Activated CD4-positive, alpha-beta T cell treated with anti-CD3 and anti-CD28 coated beads for 48 hours (primary cell): ENCODE data around the gene TFPI.
"Not testable (repeated sequence)": the region's sequence is repeated elsewhere in the genome, so short reads cannot be mapped to it uniquely, and the experiment has no call there.

ENCODE experiments used
- DNase-seq: peaks from one replicate; pipeline ENCODE4 v3.0.0-alpha.2; 2020

TFPI gene

DNA sequence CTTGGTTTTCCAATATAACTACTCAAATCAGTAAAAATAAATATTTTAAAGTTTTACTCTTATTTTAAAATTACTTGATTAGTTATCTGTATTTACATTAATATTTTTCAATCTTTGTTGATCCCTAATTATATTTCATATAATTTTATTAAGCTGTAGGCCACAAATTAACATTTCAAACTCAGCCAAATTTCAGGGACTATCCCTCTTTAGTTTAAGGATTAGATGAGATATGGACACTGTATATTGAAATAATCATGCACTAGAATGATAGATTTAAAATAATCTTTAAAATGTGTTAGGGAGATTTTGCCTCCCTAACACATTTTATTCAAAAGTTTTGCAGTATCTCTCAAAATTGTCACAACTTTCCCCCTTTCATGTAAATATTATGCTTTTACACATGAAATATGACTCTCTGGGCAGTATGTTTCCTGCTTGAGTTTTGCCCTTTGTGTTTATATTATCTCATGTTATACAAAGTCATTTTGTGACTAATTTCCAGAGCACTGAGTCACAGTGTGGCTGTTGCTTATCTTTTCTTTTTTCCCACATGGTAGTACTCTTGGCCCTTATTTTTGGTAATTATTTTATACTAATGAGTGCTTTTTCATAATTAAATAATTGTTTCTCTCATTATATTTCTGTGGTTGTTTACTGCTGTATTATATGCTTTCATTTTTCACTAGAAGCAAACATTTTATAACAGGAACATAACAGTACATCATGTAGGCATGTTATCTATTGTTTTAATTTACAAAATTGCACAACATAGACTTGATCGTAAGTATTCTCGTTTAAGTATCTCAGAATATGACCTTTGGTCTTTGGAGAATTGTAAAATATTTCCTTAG is 1.2 kb downstream of the TFPI start:
- no peak for DNase-seq

DNA sequence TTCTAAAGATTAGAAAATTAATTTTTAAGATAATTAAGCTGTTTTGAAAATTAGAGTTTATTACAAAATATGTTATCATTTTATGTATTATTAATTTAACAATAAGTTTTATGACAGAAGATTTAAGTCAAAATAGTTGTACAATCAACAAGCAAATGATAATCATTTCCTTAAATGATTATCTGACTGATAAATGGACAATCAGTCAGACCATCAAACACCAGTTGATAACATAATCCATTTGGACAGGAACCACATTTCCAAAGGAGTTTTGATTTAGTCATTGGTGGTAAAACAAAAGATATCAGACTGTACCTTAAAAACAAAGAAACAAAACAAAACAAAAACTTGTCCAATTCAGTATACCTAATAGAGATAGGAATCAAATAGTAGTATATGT is 1.9 kb downstream of the TFPI start:
- DNase-seq = no peak

DNA sequence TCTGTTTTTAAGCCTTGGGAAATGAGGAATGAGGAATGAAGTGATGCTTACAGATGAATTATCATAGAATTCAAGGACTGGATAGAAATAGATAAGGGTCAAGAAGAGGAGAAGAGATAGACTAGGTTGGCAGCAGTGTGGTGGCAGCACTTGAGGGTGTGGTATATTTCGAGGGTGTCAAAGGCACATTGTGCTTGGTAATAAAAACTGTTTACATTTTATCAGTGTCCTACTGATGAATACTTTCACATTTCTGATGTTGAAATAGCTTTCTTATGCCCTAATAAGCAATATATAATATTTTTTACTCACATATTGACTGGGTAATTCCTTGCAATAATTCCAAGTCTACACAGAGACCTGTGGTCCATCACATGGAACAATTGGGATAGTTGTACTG is 3.4 kb downstream of the TFPI start:
- no peak for DNase-seq

DNA sequence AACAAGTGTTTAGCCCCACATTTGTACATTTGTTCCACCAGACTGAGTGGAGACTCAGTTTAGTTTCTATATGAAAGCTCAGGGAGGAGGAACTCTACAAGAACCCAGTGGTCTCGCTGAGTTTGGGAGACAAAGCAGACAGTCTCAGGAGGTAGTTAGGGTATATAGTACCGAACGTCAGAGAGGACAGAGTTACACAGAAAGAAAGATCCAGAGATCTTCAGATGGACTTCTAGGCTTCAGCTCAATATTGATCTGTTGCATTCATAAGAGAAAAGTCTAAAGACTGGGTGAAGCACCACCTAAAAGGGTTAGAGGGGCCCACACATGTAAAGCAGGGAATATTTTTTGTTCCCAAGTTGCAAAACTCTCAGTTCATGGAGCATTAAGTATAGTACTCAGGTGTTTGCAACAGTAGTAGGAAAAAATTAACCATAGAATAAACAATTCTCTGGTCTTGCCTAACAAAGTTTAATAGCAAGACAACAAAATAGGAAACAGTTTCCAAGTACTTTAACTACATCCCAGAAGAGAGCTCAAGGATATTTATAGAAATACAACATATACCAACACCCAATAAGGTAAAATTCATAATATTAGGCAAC is 4.2 kb downstream of the TFPI start:
- no peak for DNase-seq

DNA sequence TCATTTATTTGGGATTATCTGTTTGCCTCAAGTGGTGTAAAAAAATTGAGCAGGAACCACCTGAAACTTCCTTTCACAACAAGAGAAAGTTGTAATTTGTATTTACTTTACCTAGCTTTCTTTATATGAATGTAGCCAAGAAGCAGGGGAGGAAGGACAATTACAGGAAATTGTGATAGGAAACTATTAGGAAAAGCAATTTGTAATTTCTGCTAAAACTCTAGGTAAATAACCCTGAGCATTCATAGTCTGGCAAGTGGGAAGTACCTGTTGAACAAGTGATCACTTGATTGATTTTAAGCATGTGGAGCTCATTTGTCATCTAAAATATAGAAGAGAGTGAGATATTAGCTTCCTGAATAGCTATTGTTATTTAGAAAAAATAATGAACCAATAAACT is 5.0 kb downstream of the TFPI start:
- DNase-seq = no peak

DNA sequence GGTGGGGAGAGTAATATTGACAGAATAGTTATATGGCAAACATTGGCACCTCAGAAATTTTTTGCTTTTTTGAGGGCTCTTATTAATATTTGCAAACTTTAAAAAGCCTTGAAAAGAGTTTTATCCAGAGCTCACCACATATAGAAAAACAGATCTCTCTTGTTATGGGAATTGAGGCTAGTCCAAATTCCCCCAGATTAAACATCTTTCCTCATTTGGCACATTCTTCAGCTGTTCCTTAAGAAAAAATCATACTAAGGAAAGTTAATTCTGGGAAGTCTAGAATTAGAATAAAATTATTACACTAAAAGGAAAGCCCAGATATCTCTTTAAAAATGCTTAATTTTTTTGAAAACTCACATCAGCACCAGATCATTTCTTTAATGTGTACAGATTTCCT is 5.6 kb downstream of the TFPI start:
- DNase-seq = no peak

DNA sequence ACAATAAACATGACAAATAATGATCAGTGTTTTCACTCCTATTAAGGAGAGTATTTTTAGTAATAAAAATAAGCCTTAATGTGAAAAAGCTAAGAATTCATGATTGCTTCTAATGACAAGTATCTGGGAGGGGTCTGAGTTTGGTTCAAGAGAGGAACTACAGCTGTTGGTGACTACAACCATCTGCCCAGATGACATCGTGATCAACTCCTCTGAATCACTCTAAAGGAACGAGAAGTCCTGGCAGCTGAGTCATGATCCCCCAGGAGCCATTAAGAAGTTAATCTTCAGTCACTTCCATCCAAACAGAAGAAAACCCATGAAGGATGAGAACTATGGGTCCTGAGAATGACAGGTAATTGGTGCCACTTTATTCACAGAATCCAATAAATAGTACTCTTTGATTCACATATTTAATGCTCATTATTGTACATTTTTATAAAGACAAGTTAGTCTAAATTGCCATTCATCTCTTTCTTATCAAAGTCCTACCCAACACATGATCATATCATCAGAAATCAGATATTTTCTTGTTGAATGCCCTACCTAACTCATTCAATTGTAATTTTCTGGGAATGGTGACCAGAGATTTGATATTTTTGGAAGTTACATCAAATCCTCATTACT is 6.8 kb downstream of the TFPI start:
- no peak for DNase-seq

DNA sequence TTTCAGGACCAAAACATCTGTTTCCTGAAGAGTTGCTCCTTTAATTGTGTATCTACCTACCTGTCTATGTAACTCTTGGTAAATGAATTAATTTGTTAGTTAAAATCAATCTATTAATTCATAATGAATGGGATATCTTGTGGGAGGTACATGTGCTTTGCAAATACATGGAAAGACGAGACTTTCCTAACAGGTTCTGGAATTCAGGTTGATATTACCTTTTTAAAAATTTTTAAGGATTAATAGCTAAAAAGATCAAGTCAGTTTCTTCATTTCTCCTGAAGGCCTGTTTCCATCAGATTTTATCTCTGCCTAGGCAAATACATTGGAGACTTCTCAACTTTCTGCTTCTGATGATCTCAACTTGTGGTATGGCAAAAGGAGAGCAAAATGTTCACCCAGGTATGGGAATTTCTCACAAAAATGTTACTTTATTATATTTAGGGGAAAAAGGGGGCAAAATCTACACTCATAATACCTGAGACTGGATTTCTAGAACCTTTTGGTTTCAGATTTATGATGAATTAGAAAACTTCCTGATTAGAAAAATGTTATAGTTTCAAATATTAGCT is 7.4 kb downstream of the TFPI start:
- no peak for DNase-seq

DNA sequence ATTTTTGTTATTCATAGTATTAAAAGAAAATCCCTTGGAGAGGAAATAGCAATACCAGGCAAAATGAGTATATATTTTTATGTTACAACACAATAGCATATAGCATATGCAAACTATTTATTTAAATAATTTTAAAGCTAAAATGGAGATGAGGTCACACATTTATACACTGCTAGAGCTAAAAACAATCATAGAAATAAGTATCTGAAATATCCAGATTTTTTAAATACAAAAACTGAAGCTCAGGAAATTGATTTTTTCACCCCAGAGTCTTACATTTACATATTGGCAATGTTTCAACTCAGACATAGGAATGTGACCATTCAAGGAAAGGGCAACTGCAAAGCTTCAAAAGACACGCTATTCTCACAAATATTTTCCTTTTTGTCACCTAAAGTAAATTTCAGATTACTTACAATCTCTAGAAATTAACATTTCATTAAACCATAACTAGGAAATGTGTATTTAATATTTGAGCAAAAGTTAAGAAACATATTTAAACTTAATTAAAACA is 8.9 kb downstream of the TFPI start:
- DNase-seq = no peak

DNA sequence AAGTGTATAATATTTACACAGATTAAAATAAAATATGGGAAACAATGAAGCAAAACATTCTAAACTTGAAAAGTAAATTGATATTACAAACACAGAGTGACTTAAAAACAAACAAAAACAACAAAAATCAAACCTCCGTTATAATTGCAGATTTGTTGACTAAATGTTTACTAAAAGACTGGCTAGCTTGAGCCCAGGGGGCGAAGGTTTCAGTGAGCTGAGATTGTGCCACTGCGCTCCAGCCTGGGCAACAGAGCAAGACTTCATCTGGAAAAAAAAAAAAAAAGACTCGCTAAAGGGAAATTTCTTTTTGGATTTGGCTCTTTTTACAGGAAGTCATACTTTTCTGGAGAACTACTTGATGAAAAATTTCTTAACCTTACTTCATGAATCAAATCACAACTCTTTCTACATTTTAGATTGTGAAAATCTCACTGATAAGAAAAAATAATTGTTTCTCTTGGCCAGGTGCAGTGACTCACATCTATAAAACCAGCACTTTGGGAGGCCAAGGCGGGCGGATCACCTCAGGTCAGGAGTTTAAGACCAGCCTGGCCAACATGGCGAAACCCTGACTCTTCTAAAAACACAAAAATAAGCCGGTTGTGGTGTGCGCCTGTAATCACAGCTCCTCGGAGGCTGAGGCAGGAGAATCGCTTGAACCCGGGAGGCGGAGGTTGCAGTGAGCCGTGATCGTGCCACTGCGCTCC is 9.7 kb downstream of the TFPI start:
- DNase-seq = no peak

DNA sequence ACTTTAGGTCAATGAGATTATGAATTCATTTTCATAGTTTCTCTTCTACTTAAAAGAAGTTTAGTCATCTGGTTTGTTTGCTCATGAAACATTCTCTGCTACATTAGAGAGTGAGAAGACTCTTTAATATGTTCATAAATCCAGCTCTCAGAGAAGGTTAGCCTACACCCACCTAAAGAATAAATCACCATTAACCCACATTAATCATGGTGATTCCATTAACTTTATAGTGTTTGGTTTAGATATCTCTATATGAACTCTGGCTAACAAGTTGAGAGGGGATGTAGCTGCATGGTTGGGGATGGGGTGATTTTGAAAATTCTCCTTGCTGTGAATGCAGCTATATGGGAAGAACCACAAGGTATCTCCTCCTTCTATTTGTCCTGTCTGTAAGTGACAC is 10.7 kb downstream of the TFPI start:
- DNase-seq = no peak

DNA sequence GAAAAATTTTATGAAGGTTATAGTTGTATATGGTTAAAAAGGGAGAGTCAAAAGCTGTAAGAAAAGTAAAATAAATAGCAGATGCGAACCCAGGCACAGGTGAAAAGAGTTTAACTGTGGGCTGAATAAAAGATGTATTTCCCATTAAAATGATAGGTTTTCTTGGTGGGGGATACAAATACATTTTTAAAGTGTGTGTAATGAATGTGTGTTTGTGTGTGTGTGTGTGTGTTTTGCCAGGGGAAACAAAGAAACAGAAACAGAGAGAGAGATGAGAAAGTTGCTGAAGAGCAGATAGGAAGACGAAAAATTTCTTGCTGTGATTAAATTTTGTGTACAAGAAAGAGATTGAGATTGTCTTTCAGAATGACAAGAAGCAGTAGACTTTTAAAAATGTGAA is 12.1 kb downstream of the TFPI start:
- DNase-seq = no peak

DNA sequence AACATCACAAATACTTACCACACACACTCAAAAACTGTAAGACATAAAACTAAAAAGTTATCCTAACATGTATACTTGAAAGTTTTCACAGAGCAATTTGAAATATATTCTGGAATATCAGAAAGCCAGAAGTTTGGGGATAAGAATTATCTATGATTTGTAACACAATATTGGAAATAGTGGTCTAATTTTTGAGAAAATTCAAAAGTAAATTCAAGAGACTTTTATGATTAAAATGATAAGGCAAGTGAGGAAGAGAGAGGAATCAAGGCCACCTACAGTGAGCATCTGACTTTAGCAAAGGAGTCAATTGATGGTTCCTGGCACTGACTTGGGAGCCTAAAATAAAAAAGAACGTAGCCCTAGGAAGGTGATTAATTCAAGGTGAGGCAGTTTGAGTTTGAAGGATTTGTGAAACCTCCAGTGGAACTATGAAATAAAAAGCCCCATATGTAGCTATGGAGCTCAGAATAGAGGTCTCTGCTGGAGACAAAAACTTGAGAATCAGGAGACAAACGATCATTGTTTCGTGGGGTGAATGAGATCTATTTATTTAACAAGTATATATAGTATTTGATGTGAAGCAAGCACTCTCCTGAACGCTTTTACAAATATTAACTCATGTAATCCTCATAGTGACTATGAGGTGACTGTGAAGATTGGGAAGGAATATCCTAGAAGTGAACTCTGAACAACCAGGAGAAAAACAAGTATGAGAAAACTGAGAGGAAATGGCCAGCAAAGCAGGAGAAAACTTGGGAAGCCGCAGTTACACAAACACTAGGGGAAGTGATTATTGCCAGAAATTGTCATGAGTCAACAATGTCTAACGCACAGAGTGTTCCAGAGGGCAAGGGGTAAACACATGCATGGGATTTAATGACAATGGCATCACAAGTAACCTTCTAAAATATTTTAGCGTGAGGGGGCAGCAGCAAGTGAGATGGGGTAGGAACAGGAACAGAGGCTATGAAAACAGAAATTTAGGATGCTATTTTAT is 12.8 kb downstream of the TFPI start:
- DNase-seq = no peak

DNA sequence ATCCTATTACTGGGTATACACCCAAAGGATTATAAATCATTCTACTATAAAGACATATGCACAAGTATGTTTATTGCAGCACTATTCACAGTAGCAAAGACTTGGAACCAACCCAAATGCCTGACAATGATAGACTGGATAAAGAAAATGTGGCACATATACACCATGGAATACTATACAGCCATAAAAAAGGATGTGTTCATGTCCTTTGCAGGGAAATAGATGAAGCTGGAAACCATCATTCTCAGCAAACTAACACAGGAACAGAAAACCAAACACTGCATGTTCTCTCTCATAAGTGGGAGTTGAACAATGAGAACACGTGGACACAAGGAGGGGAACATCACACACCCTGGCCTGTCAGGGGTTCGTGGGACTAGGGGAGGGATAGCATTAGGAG is 16.0 kb downstream of the TFPI start:
- not testable (repeated sequence) for DNase-seq

DNA sequence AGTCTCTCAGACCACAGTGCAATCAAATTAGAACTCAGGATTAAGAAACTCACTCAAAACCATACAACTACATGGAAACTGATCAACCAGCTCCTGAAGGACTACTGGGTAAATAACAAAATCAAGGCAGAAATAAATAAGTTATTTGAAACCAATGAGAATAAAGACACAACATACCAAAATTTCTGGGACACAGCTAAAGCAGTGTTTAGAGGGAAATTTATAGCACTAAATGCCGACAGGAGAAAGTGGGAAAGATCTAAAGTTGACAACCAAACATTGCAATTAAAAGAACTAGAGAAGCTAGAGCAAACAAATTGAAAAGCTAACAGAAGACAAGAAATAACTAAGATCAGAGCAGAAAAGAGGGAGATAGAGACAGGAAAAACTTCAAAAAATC is 18.9 kb downstream of the TFPI start:
- not testable (repeated sequence) for DNase-seq

DNA sequence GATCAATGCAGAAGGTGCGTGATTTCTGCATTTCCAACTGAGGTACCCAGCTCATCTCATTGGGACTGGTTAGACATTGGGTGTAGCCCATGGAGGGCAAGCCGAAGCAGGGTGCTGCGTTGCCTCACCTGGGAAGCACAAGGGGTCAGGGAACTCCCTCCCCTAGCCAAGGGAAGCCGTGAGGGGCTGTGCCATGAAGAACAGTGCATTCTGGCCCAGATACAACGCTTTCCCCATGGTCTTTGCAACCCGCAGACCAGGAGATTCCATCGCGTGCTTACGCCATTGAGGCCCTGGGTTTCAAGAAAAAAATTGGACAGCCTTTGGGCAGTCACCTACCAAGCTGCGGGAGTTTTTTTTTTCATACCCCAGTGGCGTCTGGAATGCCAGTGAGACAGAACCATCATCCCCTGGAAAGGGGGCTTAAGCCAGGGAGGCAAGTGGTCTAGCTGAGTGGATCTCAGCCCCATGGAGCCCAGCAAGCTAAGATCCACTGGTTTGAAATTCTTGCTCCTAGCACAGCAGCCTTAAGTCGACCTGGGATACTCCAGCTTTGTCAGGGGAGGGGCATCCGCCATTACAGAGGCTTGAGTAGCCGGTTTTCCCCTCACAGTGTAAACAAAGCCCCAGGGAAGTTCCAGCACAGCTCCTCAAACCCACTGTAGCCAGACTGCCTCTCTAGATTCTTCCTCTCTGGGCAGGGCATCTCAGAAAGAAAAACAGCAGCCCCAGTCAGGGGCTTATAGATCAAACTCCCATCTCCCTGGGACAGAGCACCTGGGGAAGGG is 21.7 kb downstream of the TFPI start:
- DNase-seq = no peak

DNA sequence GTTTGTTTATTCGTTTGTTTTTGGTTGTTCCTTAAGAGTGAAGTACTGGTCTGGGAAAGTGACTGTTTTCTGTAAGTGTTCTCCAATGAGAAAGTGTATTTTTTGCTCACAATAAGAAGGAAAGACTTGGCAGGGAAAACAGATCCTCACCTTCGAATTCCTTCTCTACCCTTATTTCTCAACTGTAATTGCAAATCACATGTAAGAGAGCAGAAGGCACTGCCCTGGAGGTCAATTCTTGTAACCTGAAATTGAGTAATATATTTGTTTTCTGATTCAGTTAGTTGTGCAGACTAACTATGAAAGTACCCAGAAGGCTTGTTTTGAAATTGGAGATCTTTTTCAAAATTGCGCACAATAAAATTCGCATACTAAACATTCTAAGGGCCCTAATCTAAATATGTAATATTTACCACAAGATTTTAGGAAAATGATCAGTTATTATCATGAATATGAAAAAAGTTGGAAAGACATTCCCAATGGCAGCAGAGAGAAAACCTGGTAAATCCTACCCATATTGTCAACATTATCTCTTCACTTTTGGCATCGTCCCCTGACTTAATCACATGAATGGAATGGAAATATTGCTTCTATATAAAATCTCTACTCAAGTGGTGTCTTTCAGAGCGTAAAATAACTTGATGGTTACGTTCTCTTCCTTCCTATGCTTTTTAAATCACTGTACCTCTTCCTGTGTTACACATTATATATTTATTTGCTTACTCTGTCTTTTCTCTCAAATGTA is 24.1 kb downstream of the TFPI start:
- no peak for DNase-seq

DNA sequence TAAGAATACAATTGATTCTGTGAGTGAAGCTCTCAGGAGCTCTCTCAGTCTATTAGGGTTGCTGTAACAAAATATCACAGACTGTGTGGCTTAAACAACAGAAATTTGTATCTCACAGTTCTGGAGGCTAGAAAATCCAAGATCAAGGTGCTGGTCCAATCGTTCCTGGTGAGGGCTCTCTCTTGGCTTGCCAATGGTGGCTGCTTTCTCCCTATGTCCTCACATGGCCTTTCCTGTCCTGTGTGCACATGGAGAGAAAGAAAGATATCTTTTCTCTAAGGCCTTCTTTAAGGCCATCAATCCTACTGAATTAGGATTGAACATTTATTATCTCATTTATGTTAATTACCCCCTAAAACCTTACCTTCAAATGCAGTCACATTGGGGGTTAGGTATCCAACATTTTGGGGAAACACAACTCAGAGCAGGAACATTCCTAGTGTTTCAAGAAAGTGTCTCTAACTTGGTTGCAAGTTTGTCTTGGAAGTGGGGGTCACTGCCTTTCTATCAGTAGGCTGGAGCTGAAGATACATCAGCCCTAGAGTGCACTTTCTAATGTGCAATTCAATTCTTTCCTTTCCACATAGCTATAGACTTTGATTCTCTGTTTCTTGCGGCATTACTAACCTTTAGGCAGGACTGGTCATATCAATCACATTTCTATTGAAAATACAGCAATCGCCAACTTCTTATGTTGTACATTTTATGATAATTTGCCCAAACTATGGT is 24.8 kb downstream of the TFPI start:
- DNase-seq = no peak

DNA sequence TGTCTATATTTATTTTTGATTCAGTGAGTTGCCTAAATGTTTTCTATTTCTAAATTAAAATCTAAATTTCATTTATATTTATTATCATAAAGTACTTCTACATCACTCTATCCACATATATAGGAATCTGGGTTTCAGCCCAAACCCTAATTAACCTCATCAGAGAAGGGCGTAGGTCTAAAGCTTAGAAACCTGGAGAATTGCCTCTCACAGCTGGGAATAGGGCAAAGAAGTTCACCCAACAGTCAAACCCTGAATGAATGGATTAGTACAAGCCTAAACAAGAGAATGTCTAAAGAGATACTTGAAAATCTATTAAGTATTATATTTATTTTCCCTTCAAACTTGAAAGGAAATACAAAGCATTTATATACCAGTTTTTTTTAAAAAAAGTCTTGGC is 26.2 kb downstream of the TFPI start:
- no peak for DNase-seq
